GM18858 (cell line): ENCODE data around the gene SBSN.

Experiments used
- ATAC-seq: cut with Tn5 transposase; IDR thresholded peaks from one replicate; pipeline ENCODE4 v1.9.1; 2021; ENCODE audit not compliant: unreplicated experiment

SBSN gene

DNA sequence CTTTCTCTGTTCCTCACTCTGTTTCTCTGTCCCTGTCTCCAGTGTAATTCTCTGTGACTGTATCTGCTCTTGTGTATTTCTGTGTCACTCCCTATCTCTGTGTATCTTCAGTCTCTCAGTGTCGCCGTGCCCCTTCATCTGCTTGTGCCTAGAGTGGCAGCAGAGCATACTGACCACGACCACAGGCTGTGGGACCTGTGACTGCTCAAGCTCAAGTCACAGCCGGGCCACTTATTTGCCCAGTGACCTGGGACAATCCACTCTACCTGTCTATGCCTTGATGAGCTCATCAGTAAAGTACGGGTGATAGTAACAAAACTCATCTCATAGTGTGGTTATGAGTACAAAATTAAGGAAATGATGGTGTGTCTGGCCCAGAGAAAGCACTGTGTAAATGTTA lies 26.0 kb upstream of the SBSN start:
- ATAC-seq, result no peak

DNA sequence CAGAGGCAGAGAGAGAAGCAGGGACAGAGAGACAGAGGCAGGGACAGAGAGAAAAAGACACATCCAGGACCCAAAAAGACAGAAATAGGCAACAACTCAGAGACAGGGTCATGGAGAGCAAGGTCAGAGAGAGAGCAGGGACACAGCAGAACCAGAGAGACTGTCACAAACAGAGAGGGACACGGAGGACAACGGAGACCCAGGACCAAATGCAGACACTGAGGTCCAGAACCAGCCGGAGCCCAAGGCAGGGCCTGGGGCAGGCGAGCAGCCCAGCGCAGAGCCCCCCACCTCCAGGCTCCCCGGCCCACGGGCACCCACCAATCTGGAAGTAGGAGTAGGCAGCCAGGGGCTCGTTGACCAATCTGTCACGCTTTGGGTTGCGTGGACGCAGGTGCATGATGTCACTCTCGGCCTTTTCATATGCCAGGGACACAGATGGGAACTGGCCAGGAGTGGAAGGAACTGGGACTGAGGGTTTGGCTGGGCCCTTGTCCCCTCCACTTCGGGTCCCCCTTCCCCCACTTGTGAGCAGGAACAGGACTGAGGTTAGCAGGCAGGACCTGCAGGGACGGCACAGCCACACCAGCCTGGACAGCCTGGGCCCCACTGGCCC lies 25.4 kb upstream of the SBSN start:
- no peak for ATAC-seq

DNA sequence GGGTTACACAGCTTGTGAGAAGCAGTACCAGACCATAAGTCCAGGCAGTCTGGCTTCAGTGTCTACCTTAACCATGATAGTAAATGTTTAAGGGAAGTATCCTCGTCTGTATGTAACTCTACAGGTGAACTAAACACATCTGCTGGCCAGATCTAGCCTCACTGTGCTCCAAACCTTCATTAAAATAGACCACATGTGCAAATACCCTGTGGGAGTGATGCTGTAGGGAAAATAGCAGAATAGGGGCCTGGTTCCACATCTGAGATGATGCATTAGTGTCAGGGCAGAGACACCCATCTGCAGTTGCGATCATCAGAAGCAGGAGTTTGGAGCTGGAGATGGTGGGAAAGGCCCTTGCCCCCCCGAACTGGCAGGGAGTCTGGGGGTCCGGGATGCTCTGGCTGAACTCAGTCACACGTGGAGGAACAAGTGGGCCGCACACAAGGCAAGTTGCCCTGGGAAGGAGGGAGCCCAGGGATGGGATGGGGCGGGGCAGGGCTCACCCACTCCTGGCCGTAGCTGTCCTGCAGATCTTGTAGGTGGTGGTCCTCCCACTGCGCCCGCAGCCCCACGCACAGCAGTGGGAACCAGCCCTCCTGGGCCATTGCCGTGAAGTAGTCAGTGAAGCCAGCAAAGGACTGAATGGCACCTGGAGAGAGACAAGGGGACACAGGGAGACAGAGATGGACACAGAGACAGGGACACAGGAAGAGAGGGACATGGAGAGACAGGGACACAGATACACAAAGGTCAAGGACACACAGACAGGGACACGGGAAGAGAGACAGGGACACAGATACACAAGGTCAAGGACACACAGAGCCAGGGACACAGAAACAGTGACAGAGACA lies 24.6 kb upstream of the SBSN start:
- no peak for ATAC-seq

DNA sequence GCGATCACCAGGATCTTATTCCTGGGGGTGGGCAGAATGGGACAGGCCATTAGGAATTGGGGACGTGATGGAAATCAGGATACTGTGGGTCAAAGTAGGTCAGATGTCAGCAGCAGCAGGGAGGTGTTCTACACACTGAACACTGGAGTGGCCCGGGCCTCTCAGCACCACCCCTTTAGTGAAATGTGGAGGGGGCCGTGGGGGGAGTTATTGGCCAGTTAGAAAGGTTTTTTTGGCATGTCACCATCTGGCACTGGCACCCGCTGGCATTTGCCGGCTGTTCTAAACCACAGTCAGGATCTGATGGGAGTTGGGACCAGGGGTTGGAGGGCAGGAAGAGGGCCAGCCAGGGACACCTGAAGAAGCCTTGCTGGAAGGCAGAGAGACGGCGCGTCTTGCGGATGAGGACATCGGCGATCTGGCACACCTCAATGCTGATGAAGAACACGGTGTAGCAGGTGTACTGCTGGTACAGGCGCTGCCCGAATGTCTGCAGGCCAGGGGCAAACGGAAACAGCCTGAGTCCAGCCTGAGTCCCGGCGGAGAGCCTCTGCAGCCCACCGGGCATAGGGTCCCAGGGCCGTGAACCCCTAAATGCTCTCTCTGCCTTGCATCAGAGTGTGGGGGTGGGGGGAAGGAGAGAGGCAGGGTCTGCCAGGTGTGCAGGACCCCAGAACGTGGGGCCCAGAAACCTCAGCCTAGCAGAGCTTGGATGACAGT lies 23.1 kb upstream of the SBSN start:
- no peak for ATAC-seq

DNA sequence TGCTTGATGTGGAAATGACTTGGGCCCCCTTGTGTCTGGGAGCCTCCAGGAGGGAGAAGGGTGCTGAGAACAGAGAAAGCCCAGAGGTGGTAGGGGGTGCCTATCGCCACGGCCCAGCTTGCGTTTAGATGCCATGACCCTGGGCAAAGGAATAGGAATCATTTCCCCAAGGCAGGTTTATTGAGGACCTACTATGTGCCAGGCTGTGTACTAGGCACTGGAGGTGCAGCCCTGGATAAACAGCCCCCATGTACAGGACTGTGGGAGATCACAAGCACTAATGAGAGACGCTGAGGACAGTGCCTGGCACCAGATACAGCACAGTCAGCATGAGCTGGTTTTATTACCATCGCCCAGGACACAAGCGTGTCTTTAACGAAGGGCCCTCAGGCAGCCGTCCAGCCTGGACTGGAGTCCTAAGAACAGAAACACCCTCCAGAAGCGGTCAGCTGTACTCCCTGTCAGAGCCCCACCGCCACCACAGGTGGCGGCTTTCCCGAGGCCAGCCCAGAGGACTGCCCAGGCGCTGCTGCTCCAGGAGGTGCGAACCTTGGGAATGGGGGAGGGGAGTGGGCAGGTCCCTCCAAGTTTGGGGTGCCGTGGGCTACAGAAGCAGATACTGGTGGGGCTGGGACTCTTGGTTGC lies 21.9 kb upstream of the SBSN start:
- no peak for ATAC-seq

DNA sequence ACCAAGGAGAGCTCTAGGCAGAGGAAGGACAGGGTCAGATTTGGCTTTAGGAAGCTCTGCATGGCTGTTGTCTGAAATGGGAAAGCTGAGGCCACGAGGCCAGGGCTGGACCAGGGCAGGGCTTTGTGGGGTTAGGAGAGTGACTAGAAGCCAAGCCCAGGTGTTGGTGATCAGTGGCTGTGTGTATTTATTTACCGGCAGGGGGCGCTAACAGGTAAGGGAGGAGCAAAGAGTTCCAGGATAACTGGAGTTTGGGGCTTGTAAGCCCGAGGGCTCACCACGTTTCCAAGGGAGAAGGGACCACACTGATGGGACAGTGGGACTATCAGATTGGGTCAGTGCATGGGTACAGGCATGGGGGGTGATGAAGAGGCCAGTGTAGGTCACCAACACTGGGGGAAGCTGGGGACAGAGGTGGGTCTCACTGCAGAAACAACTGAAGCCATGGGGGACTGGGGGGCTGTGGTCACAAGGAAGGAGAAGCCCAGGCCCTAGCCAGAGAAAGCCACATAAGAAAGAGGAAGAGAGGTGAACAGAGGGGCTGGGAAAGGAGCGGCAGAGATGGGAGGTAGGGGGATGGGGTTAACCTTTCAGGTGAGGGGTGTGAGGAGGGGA lies 21.2 kb upstream of the SBSN start:
- no peak for ATAC-seq

DNA sequence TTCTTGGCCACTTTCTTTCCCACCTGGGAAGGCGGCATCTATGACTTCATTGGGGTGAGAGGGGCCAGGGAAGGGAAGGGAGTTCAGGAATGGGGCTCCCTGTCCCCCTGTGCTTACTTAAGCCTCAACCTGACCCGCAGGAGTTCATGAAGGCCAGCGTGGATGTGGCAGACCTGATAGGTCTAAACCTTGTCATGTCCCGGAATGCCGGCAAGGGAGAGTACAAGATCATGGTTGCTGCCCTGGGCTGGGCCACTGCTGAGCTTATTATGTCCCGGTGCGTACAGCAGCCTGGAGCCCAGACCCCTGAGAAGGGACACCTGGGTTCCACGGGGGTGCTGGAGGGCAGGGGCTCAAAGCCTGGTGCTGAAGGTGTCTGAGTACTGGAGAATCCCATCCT lies 18.4 kb upstream of the SBSN start:
- no peak for ATAC-seq

DNA sequence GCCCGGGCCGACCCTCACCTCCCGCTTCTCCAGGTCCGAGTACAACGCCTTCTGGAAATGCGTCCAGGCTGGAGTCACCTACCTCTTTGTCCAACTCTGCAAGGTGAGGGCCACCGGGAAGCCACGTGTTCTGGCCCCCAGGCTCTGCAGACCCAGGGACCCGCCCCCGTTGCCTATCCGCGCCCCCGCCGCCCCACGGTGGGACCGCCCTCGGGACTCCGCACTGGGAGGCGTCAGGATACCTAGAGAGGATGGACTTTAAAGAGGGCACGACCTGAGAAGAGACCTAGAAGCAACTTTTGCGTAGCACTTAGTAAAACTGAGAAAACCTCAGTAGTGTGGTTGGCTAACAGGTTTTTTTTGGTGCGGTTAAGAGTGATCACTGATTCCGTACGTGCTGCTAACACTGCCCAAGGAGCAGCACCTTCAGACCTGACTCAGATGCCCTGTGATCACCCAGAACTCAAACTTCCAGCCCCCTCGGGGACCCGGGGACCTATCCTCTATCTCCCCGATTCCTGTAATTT lies 17.8 kb upstream of the SBSN start:
- ATAC-seq, result no peak

DNA sequence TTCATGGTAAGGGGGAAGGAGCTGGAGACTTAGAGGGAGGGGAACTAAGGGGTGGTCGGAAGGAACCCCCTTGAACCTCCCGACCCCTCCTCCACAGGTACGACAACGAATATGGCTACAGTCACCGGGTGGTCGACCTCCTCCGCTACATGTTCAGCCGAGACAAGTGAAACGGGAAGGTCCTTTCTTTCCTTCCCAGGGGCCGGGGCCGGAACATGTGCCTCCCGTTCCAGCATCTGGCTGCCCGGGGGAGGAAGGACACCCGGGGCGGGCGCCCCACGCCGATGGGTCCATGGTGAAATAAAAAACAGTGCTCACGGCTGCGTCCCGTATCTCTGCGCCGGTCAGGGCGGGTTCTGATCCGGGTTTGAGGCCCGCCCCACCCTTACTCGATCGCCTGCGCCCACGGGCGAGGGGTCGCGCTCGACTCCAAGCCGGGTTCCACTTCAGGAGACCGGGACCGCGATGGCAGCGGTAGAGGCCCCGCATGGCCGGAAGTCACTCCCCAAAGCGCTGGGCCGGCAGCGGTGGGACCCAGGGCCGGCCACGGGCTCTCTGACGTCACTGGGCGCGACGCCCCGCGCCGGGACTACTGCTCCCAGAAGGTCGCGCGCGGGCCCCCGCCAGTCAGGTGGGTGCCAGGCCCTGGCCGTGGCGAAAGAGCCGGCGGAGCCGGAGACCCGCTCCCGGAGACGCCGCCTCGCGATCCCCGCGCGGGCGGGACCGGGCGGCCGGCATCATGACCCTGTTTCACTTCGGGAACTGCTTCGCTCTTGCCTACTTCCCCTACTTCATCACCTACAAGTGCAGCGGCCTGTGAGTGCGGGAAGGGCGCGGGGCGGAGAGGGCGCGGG lies 17.1 kb upstream of the SBSN start, which contains the start of gene TMEM147:
Gene TMEM147 (plus strand): TSS at position 626 of the 854 bp plus-strand sequence. CDS start 114 bp downstream, at position 740.
- ATAC-seq, result no peak

DNA sequence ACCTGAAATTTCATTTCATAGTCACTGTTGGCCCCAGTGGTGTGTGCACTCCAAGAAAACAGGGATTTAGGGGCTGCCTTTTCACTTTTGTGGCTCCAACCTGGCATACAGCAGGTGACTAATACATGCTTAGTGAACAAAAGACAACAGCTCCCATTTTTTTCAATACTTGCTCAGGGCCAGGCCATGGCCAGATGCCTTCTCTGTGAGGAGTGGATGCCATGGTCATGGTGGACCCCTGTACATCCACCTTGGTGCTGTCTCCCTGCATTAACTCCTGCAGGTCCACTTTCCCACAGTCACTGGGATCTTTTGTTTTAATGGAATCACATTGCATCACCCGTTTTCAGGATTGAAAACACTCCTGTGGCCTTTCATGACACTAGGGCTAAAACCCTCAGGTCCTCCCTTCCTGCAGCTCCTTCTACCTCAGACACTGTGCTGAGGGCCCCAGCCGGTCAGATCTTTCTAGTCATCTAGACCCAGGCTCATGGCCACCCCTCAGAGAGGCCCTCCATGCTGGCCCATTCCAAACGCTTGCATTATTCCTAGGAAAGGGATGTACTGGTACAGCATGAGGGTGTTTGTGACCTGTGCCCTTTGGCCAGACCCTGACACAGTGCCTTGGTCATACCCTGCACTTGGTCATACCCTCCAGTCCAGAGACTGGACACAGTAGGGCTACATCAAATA lies 16.1 kb upstream of the SBSN start:
- no peak for ATAC-seq

DNA sequence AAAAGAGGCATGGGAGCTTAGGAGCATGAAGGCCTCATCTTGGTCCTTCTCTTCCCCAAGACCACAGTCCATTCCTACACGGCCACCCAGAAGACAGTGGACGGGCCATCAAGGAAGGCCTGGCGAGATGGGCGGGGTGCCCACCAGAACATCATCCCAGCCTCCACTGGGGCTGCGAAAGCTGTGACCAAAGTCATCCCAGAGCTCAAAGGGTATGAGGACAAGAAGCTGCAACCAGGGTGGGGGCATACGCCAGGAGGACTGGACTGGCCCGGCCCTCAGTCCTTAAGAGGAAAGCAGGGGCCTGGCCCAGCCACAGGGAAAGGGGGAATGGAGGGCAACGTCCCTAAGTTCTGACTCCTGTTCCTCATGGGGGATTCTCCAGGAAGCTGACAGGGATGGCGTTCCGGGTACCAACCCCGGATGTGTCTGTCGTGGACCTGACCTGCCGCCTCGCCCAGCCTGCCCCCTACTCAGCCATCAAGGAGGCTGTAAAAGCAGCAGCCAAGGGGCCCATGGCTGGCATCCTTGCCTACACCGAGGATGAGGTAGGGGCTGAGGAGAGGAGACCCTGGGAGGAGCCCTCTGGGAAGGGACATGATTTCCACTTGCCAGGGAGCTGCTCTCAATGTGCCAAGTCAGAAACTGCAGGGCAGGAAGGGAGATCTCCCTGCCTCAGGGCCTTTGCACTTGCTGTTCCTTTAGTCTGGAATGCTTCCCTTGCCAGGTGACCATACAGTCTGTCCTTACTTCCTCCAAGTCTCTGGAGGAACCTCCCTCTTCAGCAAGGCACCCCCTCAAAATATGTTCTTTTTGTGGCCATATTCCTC lies 15.4 kb upstream of the SBSN start:
- no peak for ATAC-seq

DNA sequence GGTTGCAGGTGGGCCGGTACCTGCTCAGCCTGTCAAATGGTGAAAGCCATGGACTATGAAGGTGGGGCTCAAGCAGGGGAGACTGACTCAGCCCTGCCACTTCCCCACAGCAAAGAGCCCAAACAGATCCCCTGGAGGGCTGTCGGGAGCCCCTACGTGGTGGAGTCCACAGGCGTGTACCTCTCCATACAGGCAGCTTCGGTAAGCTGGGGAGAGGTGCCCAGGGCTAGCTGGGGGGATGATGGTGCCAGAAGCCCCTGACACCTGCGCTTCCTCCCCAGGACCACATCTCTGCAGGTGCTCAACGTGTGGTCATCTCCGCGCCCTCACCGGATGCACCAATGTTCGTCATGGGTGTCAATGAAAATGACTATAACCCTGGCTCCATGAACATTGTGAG lies 14.1 kb upstream of the SBSN start:
- no peak for ATAC-seq

DNA sequence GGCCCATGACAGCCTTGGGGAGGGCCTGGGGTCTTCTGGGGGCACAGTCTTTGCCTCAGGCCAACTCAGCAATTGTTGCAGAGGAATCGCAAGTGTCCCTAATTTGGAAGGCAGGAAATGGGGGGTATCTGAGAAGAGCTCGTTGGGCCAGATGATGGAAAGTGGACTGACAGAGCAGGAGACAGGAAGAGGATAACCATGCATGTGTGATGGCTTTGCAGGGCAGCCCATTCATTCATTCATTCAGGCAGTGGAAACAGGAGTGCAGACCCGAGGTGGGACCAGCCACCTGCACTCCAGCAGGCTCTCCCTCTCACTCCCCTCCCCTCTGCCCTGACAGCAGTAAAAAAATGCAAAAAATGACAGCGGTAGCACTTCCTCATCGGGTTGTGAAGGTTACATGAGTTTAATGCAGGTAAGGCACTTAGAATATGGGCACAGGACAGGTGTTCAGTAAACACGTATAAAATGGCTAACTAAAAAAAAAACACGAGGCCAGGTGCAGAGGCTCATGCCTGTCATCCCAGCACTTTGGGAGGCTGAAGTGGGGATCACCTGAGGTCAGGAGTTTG lies 12.3 kb upstream of the SBSN start:
- ATAC-seq, result no peak

DNA sequence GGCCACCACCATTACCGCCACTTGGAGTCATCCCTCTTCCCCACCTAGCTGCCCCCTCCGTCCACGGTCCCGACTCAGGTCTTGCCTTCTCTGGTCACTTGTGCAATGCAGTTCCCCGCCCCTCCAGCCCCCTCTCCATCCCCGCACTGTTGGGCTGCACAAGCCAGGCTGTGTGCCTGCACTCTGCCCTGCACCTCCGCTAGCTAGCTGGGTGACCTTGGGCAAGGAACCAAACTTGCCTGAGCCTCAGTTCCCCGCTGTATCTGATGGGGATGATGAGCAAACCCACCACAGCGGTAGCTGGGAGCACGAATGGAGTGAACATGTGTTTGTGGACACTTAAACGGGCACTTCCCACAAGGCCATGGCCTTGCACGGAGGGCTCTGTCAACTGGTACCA lies 11.7 kb upstream of the SBSN start:
- no peak for ATAC-seq

DNA sequence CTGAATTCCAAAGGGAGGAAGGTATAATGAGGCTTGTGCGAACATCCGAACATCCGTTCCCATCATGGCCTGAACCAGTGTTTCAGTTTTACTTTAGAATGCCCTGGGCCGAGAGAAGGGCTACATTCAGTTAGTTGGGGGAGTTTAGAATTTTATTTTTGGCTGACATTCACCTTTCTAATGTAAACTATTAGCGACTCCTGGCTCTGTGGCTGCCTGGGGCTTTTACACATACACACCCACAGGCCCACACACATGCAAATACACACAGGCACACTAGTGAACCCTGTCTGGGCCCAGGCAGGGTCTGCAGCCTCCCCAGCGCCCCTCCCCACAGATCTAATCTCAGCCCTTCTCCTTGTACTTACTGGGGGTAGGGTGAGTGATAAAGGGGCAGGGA lies 11.2 kb upstream of the SBSN start:
- ATAC-seq, result no peak

DNA sequence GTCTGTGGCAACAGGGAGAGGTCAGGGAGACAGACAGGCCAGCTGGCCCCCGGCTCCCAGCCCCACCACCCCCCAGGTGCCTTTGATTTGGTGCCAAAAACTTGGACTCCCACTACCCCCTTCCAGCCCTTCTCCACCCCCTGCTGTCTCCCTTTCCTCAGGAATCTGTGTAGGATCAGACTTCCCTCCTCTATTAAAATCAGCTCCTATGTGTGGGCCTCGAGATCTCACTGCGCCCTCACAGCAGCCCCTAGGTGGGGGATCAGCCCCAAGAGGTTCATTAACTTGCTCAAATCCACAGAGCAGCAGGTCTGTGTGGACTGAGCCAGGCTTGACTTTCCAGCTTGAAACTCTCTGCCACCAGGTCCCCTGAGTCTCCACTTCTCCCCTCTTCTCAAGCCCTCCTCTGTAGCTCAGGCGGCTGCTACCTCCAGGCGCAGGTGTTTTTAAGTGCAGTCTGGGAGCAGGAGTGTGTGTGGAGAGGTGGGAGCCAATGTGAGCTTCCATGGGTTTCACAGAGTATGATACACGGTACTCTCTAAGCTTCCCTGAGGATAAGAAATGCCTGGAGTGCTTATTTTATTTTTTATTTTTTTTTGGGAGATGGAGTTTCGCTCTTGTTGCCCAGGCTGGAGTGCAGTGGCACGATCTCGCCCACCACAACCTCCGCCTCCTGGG lies 6.8 kb upstream of the SBSN start:
- ATAC-seq, result no peak

DNA sequence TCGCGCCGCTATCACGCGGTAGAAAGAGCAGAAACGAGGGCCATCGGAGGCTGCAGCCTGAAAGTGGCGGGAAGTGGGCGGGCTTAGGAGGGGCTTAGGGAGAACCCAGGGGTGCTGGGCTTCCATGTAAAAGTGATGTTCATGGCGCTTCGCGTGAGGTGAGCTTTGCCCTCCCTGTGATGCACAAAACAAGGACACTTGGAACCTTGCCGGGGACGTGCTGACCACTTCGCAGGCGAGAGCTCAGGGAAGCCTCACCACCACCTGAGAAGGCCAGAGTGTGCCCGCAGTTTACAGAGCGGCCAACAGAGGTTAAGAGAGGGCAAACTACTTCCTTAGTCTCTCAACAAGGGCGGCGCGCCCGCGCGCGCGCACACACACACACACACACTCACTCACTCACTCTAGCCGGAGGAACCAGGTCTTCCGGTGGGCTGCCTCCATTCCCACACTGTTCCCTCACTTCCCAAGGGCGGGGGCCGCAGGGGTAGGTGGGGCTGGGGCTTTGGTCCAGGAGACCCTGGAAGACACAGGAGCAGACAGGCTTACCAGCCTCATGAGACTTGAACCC lies 5.8 kb upstream of the SBSN start:
- ATAC-seq, result no peak
